K562 (cell line): ENCODE data around the gene FITM2. TPM values are rescaled to one million over a fixed set of nuclear protein-coding genes. Genes with fewer than 3 reads are reported as not detected.

Experiments
- ATAC-seq: fragments of 200-7000 bp; cut with Tn5 transposase; 3 replicates; pipeline ENCODE4 v1.9.1; 2020; ENCODE audit warnings: moderate library complexity
- Bru-seq: library from RNA; stranded (reverse); fragments of 400-500 nt; gene quantifications from one replicate; lab custom pipeline; 2021; lab: Mats Ljungman, UMichigan
- BruChase-seq, 2 experiments: library from RNA; stranded (reverse); fragments of 400-500 nt; gene quantifications; one replicate each; lab custom pipeline; 2021; lab: Mats Ljungman, UMichigan
- BruUV-seq: library from RNA; stranded (reverse); fragments of 400-500 nt; replicated peaks from 2 replicates; lab custom pipeline; 2021; lab: Mats Ljungman, UMichigan
- CTCF ChIA-PET: fragments of 300-600 bp; formaldehyde crosslinking; extraction: SDS; loops from one replicate; lab custom pipeline; 2021; ENCODE audit warnings: low intra/inter-chr PET ratio; lab: Yijun Ruan, JAX
- POLR2A ChIA-PET: fragments of 300-600, 350-650 bp; sonication (Branson Sonifier 250); formaldehyde crosslinking; extraction: SDS; loops from one replicate; lab custom pipeline; 2021; ENCODE audit warnings: antibody characterized with exemption, inconsistent platforms; lab: Yijun Ruan, JAX
- DNase-seq, 4 experiments: peaks; one replicate each; pipeline versions ENCODE4 v3.0.0 to v3.0.0-alpha.2; 2011 to 2018; ENCODE audit warnings: low spot score in 3 of 4, mixed read lengths in 3 of 4; ENCODE audit errors: extremely low read depth in 1 of 4
- FAIRE-seq: peaks from 2 replicates; lab custom pipeline; 2011; peaks lifted over from hg19 to GRCh38; lab: Jason Lieb, UNC
- H2AFZ ChIP-seq: 2 replicates; pipeline ENCODE4 v1.6.0; 2011; ENCODE audit warnings: low read depth, low read length, control low read depth, inconsistent platforms
- H3K27ac ChIP-seq: fragments of 200-600 bp; 3 replicates; pipeline ENCODE4 v1.8.0; 2011; ENCODE audit warnings: low read depth, mild to moderate bottlenecking, control low read depth, inconsistent platforms, low read length, moderate library complexity, mixed read lengths; ENCODE audit errors: extremely low read depth
- H3K27me3 ChIP-seq, 2 experiments: fragments of 300-600 bp in 1 of 2; 2 replicates in 1 of 2; 3 replicates in 1 of 2; pipeline versions ENCODE4 v1.6.0 to v1.8.0; 2011; ENCODE audit warnings: inconsistent platforms in 2 of 2, low read length in 2 of 2, mild to moderate bottlenecking in 1 of 2, mixed read lengths in 1 of 2, moderate library complexity in 1 of 2; ENCODE audit not compliant: control insufficient read depth in 2 of 2, insufficient read depth in 2 of 2
- H3K36me3 ChIP-seq: fragments of 300-600 bp; 3 replicates; pipeline ENCODE4 v1.8.0; 2011; ENCODE audit warnings: mild to moderate bottlenecking, low read length, inconsistent platforms; ENCODE audit not compliant: control insufficient read depth, insufficient read depth
- H3K4me1 ChIP-seq, 2 experiments: fragments of 200-600 bp in 1 of 2; replicated peaks in 1 of 2; 2 replicates in 1 of 2; 3 replicates in 1 of 2; pipeline versions ENCODE4 v1.5.1 to v1.8.0; 2011; ENCODE audit warnings: inconsistent platforms in 2 of 2, low read length in 2 of 2, mild to moderate bottlenecking in 1 of 2, mixed read lengths in 1 of 2, moderate library complexity in 1 of 2; ENCODE audit not compliant: control insufficient read depth in 2 of 2, insufficient read depth in 2 of 2
- H3K4me2 ChIP-seq: 2 replicates; pipeline ENCODE4 v1.6.1; 2011; ENCODE audit warnings: low read length, control low read depth, inconsistent platforms, mixed read lengths; ENCODE audit not compliant: insufficient read depth
- H3K4me3 ChIP-seq: fragments of 200-600 bp; sonication (generic), shearing (Covaris generic); 2 replicates; pipeline ENCODE4 v1.5.1; 2016; ENCODE audit warnings: control low read depth, inconsistent platforms
- H3K79me2 ChIP-seq: fragments of 200-600 bp; 3 replicates; pipeline ENCODE4 v1.8.0; 2011; ENCODE audit warnings: low read length, inconsistent platforms; ENCODE audit not compliant: control insufficient read depth, insufficient read depth
- H3K9ac ChIP-seq, 2 experiments: 2 replicates each; pipeline versions ENCODE4 v1.6.0 to v1.6.1; 2011; ENCODE audit warnings: low read depth in 2 of 2, low read length in 2 of 2, control low read depth in 1 of 2, inconsistent platforms in 1 of 2, mild to moderate bottlenecking in 1 of 2, mixed read lengths in 1 of 2; ENCODE audit not compliant: insufficient read depth in 1 of 2
- H3K9me1 ChIP-seq: one replicate; pipeline ENCODE4 v1.6.0; 2011; ENCODE audit warnings: inconsistent platforms, mild to moderate bottlenecking, low read length, moderate library complexity; ENCODE audit not compliant: control insufficient read depth, insufficient read depth
- H3K9me3 ChIP-seq: replicated peaks from 2 replicates; pipeline ENCODE4 v1.5.1; 2011; ENCODE audit warnings: low read depth, low read length, inconsistent platforms; ENCODE audit not compliant: control insufficient read depth, insufficient read depth
- H4K20me1 ChIP-seq: replicated peaks from 2 replicates; pipeline ENCODE4 v1.6.1; 2011; ENCODE audit warnings: low read length, inconsistent platforms, mixed read lengths; ENCODE audit not compliant: control insufficient read depth, insufficient read depth
- ELF2 ChIP-seq: fragments of 250-450 bp; sonication (Bioruptor Pico); IDR thresholded peaks from 2 replicates; pipeline ENCODE4 v1.5.0; 2021; ENCODE audit warnings: mild to moderate bottlenecking
- HES1 ChIP-seq: fragments of 450-650 bp; IDR thresholded peaks from 2 replicates; pipeline ENCODE4 v1.6.1; 2016; ENCODE audit warnings: low read depth, mild to moderate bottlenecking, moderate library complexity
- POLR2B ChIP-seq: fragments of 450-650 bp; IDR thresholded peaks from 2 replicates; pipeline ENCODE4 v1.6.1; 2018; ENCODE audit warnings: low read depth; ENCODE audit not compliant: partially characterized antibody
- PTRF ChIP-seq: fragments of 450-650 bp; IDR thresholded peaks from 2 replicates; pipeline ENCODE4 v1.6.1; 2016; ENCODE audit warnings: mild to moderate bottlenecking, missing genetic modification characterization, missing compliant biosample characterization
- TEAD4 ChIP-seq, 2 experiments: sonication (generic) in 1 of 2; formaldehyde crosslinking in 1 of 2; IDR thresholded peaks; 2 replicates each; pipeline versions ENCODE4 v1.6.1 to v1.8.0; 2012 to 2022; ENCODE audit warnings: borderline replicate concordance in 1 of 2, inconsistent platforms in 1 of 2, low read length in 1 of 2, mild to moderate bottlenecking in 1 of 2, missing genetic modification reagents in 1 of 2
- ZBTB33 ChIP-seq: sonication (generic); formaldehyde crosslinking; IDR thresholded peaks from 2 replicates; pipeline ENCODE4 v1.8.1; 2023; ENCODE audit warnings: mild to moderate bottlenecking, missing genetic modification reagents
- ZBTB9 ChIP-seq: fragments of 450-650 bp; formaldehyde crosslinking; IDR thresholded peaks from 2 replicates; pipeline ENCODE4 v1.4.0; 2020; ENCODE audit warnings: mild to moderate bottlenecking, moderate library complexity
- ZNF217 ChIP-seq: sonication (generic); formaldehyde crosslinking; IDR thresholded peaks from 2 replicates; pipeline ENCODE4 v1.8.0; 2022; ENCODE audit warnings: mild to moderate bottlenecking, missing genetic modification reagents
- ZNF583 ChIP-seq: fragments of 250-450 bp; sonication (Bioruptor Pico); IDR thresholded peaks from 2 replicates; pipeline ENCODE4 v1.4.0; 2020
- WGBS: fragments of 100-300 bp; shearing (Covaris generic); methylation state at CpG from one replicate; pipeline ENCODE4 v1.1.6; 2016; ENCODE audit warnings: low coverage, mixed read lengths; ENCODE audit not compliant: insufficient coverage; ENCODE audit errors: missing lambda C conversion rate; 5-methylcytosine and 5-hydroxymethylcytosine counted together
- in situ Hi-C: fragments of 300-500 bp; cut with MboI; formaldehyde crosslinking; loops from 4 replicates; pipeline ENCODE4 v1.15.0; 2018; ENCODE audit warnings: inconsistent platforms, mixed read lengths
- intact Hi-C: fragments of 100-400 bp; cut with micrococcal nuclease; formaldehyde crosslinking; loops from 2 replicates; pipeline ENCODE4 v1.14.2; 2022
- long read RNA-seq, 3 experiments: library from polyadenylated mRNA in 2 of 3; library from RNA in 1 of 3; unstranded in 2 of 3; stranded (forward) in 1 of 3; transcript quantifications; one replicate each; pipeline ENCODE4 v2.0.0, GENCODE V29; 2019 to 2022
- polyA minus RNA-seq, 3 experiments: library from RNA; depleted of rRNA, polyadenylated mRNA; stranded (reverse); fragments of >200 nt; gene quantifications; 2 replicates each; pipeline ENCODE4 v1.2.3, GENCODE V29; 2011
- polyA plus RNA-seq, 8 experiments: library from polyadenylated mRNA; depleted of rRNA in 4 of 8; stranded (reverse) in 5 of 8; unstranded in 3 of 8; fragments of >200 nt; fragmentation: Nextera tagmentation in 2 of 8; fragmentation: Illumina TruSeq in 1 of 8; extraction: Ambion mirVana in 2 of 8; extraction: Trizol in 1 of 8; gene quantifications; 2 replicates each; pipeline versions ENCODE4 v1.2.1 to v1.2.3, GENCODE V29; 2011 to 2014; ENCODE audit warnings: inconsistent platforms in 1 of 8, missing spikeins in 1 of 8
- total RNA-seq, 7 experiments: library from RNA; depleted of rRNA in 6 of 7; stranded (reverse); fragments of >200 nt in 6 of 7; fragmentation: Illumina TruSeq in 2 of 7; extraction: Trizol in 2 of 7; gene quantifications; 2 replicates each; pipeline versions ENCODE4 v1.2.1 to v1.2.3, GENCODE V29; 2011 to 2021; ENCODE audit warnings: low replicate concordance in 1 of 7

FITM2 gene
- 5.4 and 8.6 TPM in 2 replicates for total RNA-seq (2011; cell fraction: chromatin; rRNA removed; ENCODE audit: low replicate concordance)
- total RNA-seq (2011; cell fraction: nucleolus; rRNA removed), result 5.3 and 5.4 TPM in 2 replicates
- 6.5 and 12.6 TPM in 2 replicates for total RNA-seq (2011; cell fraction: nucleoplasm; rRNA removed)
- total RNA-seq (2014; rRNA removed) (1.5 and 2.0 TPM in 2 replicates), total RNA-seq (2014; rRNA removed; fragmentation: Illumina TruSeq; extraction: Trizol) (1.9 and 2.3 TPM in 2 replicates), total RNA-seq (2015; rRNA removed; fragmentation: Illumina TruSeq; extraction: Trizol) (1.8 TPM in 2 replicates), total RNA-seq (2021) (2.0 and 2.3 TPM in 2 replicates), polyA plus RNA-seq (2011; rRNA removed) (1.0 and 1.4 TPM in 2 replicates), polyA plus RNA-seq (2014; fragmentation: Illumina TruSeq; extraction: Trizol) (2.5 and 2.8 TPM in 2 replicates), polyA plus RNA-seq (2014; fragmentation: Nextera tagmentation; extraction: Ambion mirVana) (under 1 TPM; 0.64 to 0.87 TPM), polyA plus RNA-seq (2014; rRNA removed) (2.0 and 2.2 TPM in 2 replicates), polyA minus RNA-seq (2011; rRNA and poly(A)+ RNA removed) (1.6 and 1.9 TPM in 2 replicates), Bru-seq, nascent RNA (percentile 53 among the genes with signal in this experiment), BruChase-seq, experiment 1, labeled RNA remaining after a 2-hour chase (percentile 56 among the genes with signal in this experiment), BruChase-seq, experiment 2, labeled RNA remaining after a 6-hour chase (percentile 58 among the genes with signal in this experiment)
- polyA plus RNA-seq (2011; cell fraction: cytosol; rRNA removed), result 0.86 and 0.94 TPM in 2 replicates
- polyA plus RNA-seq (2011; cell fraction: nucleus; rRNA removed), result 1.6 and 2.3 TPM in 2 replicates
- 2.3 and 2.4 TPM in 2 replicates for polyA plus RNA-seq (2012)
- polyA minus RNA-seq (2011; cell fraction: cytosol; rRNA and poly(A)+ RNA removed), result 0.73 and 1.1 TPM in 2 replicates
- 0.54 and 0.78 TPM in 2 replicates for polyA minus RNA-seq (2011; cell fraction: nucleus; rRNA and poly(A)+ RNA removed)
- long read RNA-seq, experiment 1, full-length matches to known transcripts, result 2 of 9 reads
- long read RNA-seq, experiment 1, partial matches to known transcripts, result 0 of 9 reads
- long read RNA-seq, experiment 1, other reads (novel, unspliced or antisense), result 7 of 9 reads
- long read RNA-seq, experiment 2, full-length matches to known transcripts, result 2 of 6 reads
- long read RNA-seq, experiment 2, partial matches to known transcripts, result 0 of 6 reads
- long read RNA-seq, experiment 2, other reads (novel, unspliced or antisense), result 4 of 6 reads
- long read RNA-seq, experiment 3, full-length matches to known transcripts, result 2 of 2 reads
- long read RNA-seq, experiment 3, partial matches to known transcripts, result 0 of 2 reads
- long read RNA-seq, experiment 3, other reads (novel, unspliced or antisense), result 0 of 2 reads

- Histone ChIP-seq H3K27me3 (no peaks in the 10 kb centered on the region), H3K4me2 (peak within 1 kb of the TSS; percentile 92), H3K9ac (peak within 1 kb of the TSS; percentile 66 to 99), H3K36me3 (no peaks in the 10 kb centered on the region), H2AFZ (peak within 1 kb of the TSS; percentile 93), H4K20me1 (no peaks in the 10 kb centered on the region), H3K9me1 (peaks cover 4% of the 10 kb centered on the region), H3K9me3 (no peaks in the 10 kb centered on the region), H3K79me2 (no peaks in the 10 kb centered on the region), H3K4me1 (peaks cover 12 to 15% of the 10 kb centered on the region in 2 experiments), H3K27ac (peak within 1 kb of the TSS; percentile 20; the same call in 1 of the 3 replicates), H3K4me3 (peak within 1 kb of the TSS; percentile 63)
- FAIRE-seq (peak; percentile 90), DNase-seq (peak; percentile 97 to 99 (median 98)), ATAC-seq (peak; percentile 96)
- WGBS, result under 1% methylated on average over 59 of the region's 70 CpGs
- BruUV-seq, result TSS peak; percentile 63
- POLR2A ChIA-PET, result interaction anchor here (0.6 to 1.0 kb wide), 4 partner anchors 9 to 79 kb away, joined by 3 to 4 read pairs (median 3); no protein-coding TSS in a partner anchor
- intact Hi-C loops (loop anchor here (1.0 to 5.0 kb wide), 3 partner anchors 76 to 161 kb away; no protein-coding TSS in a partner anchor), in situ Hi-C loops (loop anchor here (5.0 kb wide), 1 partner anchor 94 kb away; no protein-coding TSS in a partner anchor)
- CTCF ChIA-PET, result interaction anchor here (0.9 to 2.0 kb wide), 6 partner anchors 12 to 96 kb away, joined by 3 to 8 read pairs (median 6); no protein-coding TSS in a partner anchor
- TF ChIP-seq ZNF583 (CRISPR knock-in tag) (no peak), PTRF (no peak), ELF2 (CRISPR knock-in tag) (no peak), ZNF217 (CRISPR knock-in tag) (no peak), ZBTB9 (no peak), ZBTB33 (CRISPR knock-in tag) (no peak), POLR2B (peak; percentile 59), TEAD4 (IDR thresholded peaks at IDR 0.05; ENCODE audit: low read length) (no peak), TEAD4 (CRISPR knock-in tag; IDR thresholded peaks at IDR 0.05; ENCODE audit: borderline replicate concordance) (no peak), HES1 (no peak)
These were observed at the start of gene FITM2 for GRCh38 chr20:44310664-44311639. Gene FITM2 (minus strand): TSS chr20:44311202. CDS start chr20:44311148, 54 bp downstream.
